HL-60/S4 treated with phorbol 12-myristate 13-acetate at 8.2 ng/mL for 4 days and 3 days (cell line): ENCODE data around the gene TLCD4.

Experiments
- in situ Hi-C: fragments of 300-500 bp; cut with MboI; formaldehyde crosslinking; loops from 2 replicates; pipeline ENCODE4 v1.15.0; 2022; ENCODE audit warnings: low sequenced_read_pairs

Gene TLCD4

DNA sequence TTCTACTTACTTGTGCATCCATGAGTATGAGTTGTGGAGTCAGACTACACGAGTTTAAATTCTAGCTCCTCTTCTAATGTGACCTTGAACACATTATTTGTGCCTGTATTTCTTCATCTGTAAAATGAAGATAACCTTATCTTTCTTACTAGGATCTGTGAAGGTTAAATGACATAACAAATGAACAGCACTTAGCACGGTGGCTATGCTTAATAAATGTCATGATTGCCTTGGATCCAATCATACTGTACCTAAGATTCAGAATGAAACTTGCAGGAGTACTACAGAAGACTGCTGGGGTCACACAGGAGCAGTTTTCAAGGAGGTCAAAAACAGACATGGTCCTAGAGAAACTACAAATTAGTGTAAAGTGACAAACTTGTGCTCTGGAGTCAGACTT is 22.2 kb upstream of the TLCD4 start:
- in situ Hi-C loops: no loop called here

DNA sequence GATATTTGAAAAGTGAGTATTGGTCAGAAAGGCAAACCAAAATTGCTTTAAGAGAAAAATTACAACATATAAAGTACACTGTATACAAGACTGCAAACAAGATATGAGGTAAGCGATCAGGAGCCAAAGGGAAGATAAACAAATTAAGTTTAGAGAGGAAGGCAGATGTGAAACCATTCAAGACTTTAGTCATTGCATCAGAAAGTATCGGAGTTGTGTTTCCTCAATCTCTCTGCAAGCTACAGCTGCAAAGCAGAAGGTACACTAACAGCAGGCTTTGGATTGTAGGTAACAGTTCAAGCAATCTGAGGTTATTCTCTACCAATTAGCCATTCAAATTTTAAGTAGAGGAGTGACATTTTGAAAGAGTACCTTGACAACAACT is 21.3 kb upstream of the TLCD4 start:
- in situ Hi-C loops: no loop called here

DNA sequence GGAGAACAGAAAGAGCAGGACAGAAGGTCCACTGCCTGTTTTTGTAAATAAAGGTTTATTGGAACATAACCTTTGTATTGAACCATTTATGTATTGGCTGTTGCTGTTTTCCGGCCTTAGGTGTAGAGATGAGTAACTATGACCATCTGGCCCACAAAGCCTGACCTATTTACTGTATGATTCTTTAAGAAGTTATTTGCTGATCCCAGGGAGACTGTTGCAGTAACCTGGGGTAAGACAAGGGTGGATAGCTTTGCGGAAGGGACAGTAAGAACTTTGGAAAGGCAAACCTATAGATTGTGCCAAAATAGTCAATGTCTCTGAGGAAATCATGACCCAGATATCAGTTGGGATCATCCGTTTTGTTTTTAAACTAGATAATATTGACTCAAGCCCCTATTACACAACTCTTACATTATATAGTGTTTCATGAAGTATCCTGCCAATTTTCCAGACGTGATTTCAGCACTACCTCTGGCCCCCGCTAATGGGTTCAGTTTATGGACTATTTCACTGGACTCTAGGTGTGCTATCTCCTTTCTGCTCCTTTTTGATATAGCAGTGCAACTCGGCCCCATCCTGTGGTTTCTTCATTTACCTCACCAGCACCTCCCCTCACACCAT is 20.8 kb upstream of the TLCD4 start:
- in situ Hi-C loops: no loop called here

DNA sequence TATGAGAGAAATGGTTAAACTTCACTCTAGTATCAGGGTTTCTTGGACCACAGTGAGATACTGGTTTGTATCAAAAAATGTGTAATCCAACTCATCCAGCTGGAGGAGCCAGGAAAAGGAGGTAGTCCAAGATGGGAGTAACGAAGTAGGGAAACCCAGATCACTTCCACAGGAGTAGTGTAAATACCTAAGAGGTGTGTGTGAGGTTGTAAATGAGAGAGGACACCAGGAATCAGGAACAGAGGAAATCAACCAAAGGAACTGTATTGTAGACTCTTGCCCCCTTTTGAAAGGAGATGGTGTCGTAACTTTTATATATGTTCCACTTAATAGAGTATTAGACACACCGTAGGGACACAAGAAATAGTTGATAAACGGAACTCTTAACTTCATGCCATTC is 19.7 kb upstream of the TLCD4 start:
- in situ Hi-C loops: no loop called here

DNA sequence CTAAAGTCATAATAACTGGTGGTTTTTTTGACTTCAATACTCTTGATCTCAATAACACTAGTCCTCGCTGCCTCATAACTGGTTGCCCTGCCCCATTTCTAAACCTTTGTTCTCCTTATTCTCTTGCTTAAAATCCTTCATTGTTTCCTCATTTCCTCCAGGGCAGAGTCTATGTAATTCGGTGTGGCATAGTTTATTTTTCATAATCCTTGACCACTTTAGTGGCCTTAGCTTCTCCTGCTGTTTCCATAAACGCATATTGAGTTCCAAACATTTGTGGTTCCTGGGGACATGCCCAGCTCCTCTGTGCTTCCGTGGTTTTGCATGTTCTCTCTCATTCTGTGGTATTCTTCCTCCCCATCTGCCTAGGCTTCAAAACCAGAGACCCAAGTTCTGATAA is 19.0 kb upstream of the TLCD4 start:
- in situ Hi-C loops: no loop called here

DNA sequence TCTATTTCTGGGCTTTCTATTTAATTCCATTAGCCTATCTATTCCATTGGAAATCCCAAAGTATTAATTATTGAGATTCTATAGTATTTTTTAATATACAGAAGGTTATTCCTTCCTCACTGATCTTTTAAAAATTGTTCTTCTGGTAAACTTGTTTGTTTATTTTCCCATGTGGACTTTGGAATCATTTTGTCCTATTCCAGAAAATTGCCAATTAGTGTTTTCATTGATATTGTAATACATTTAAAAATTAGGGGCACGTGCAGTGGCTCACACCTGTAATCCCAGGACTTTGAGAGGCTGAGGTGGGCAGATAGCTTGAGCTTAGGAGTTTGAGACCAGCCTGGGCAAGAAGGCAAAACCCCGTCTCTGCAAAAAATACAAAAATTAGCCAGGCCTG is 8.4 kb upstream of the TLCD4 start:
- in situ Hi-C loops: no loop called here

DNA sequence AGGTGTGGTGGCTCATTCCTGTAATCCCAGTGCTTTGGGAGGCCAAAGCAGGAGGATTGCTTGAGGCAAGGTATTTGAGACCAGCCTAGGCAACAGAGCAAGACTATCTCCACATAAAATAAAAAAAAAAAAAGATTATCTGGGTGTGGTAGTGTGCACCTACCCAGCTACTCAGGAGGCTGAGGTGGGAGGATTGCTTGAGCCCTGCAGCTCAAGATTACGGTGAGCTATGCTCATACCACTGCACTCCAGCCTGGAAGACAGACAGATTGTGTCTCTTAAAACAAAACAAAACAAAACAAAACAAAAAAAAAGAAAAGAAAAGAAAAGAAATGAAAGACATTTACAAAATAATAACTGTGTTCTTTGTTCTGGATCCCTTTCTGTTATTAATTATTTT is 6.1 kb upstream of the TLCD4 start:
- in situ Hi-C loops: no loop called here

DNA sequence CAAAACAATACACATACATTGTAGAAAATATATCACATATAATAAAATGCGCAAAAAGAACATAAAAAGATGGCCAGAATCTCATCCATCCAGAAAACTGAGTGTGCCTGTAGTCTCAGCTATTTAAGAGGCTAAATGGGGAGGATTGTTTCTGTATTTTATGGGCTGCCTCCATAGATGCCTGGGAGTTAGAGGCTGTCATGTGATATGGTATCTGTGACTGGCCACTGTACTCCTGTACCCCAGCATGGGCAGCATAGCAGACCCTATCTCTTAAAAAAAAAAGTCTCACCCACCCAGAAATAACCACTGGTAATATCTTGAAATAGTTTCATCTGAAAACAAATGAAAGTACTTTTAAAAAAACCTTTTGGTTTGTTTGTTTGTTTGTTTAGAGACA is 3.5 kb upstream of the TLCD4 start:
- in situ Hi-C loops: no loop called here

DNA sequence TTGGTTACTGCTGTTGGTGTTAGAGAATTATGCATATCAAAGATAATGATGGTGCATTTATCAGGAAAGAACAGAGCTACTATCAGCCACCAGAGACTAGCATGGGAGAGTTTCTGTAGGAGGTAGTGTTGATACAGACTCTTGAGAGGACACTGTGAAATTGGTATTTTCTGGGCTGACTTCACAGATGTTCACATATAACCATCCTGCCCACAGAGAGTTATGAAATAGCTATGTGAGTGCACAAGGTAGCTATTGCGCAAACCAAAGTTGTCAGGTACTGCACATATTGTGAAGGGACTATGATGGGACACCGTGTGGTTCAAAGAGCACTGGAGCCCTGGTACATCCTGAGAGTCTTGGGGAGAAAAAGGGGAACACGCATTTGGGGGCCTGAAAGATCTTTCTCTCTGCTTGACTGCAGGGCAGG is 1.4 kb upstream of the TLCD4 start:
- in situ Hi-C loops: no loop called here

DNA sequence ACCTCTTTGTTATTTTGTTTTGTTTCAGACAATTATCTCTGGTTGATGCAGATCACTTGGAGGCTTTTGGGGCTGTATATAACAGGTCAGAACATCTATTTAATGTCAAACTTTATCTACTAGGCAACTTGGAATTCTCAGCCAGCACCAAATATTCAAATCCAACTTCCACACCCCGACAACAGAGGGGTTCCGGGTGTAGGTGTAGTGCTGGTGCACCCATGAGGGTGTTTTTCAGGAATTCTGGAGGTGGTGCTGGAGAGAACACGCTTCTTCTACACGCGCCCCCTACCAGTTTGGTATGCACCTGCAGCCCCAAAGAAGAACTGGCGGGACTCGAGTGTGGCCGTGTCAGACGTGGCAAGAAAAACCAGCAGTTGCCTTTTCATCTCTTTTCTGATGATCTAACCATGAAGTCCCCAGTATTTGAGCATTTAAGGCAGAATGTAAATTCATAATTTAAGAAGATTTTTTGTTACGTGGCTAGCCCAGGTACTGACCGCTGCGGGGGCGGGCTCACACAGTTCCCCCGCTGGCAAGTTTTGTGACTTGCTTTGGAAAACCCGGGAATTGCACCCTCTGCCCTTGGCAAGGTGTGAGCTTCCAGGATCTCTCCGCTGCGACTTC is 462 bp upstream of the TLCD4 start:
- in situ Hi-C loops: no loop called here

DNA sequence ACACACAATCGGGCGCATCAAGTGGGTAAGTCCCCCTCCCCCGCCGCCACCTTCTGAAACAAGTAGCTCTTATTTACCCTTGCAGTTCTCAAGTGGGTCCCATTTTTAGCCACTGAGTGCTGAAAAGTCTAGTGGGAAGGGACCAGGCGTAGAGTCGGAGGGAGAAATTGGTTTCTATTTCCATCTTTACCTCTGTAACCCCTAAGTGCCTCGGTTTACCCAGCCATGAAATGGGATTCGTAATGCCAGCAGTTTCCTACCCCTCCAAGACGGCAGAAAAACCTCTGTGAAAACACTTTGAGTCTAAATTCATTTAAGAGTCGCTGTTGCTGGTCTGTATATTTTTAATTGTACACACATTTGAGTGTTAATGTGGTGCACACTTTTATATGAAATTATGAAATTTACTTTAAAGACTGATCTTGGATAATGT is 928 bp downstream of the TLCD4 start:
- in situ Hi-C loops: no loop called here

DNA sequence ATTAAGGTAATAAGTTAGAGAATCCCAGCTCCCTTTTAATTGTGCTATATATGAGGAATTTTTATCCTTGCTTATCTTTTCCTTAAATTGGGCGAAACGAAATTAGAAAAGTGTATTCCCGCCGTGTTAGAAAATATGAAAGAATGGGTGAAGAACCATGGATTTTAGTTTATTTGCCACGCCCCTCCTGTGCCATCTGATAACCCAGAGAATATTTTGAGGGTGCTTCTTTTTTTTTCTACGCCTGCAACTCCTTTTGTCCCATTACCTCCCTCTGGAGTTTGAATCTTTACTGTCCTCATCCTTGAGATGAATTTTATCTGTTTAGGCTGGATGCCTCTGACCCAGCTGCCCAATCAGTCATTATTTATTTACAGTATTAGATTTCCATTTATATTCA is 1.6 kb downstream of the TLCD4 start:
- in situ Hi-C loops: no loop called here

DNA sequence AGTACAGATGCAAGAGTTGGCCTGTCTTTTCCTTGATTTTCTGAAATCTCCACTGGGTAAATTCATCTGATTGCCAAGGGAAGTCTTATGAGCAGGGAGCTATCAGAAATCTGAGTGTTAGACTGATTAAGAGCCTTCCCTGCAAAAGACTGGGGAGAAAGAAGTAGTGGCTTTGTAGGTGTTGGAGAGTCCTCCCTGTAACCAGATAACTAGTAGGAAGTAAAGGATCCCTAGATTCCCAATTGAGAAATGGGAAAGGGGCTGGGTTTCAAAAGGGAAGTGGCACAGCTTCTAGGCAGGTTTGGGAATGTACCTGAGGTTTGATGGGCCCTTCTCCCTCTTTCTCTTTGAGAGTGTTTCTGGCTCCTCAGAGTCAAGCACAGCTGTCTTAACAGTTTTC is 2.1 kb downstream of the TLCD4 start:
- in situ Hi-C loops: no loop called here

DNA sequence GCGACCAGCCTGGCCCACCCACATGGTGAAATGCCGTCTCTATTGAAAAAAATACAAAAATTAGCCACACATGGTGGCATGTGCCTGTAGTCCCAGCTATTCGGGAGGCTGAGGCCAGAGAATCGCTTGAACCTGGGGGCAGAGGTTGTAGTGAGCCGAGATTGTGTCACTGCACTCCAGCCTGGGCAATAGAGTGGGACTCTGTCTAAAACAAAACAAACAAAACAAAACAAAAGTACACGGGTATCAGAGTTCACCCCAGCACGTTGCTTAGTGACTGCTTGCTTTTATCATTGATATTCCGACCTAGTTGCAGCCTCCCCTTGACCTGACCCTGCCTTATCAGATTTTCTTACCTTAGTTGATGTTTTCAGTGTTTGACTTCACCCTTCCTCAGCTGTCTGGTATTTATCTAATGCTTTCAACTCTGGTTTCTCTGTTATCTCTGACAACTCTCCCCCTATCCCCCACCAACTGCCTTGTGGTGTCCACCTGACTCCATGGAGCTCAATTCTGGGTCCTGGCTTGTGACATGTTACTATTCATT is 5.1 kb downstream of the TLCD4 start:
- in situ Hi-C loops: no loop called here

DNA sequence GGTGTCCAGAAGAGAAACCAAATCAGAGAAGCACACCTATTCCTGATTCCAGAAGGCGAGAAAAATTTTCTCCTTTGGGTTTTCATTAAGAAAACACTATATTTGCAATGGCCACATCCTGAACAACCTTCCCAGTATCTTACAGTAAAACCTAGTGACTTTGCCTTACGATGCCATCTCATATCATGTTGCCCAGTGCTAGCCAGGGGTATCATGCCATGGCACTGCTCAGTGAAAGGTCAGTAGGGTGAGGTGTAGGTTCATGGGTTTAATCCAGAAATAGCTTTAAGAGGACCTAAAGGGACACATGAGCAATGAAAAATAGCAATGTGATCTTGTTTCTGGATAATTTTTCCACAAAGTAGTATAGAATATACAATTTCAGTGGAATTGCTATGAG is 7.2 kb downstream of the TLCD4 start:
- in situ Hi-C loops: no loop called here

DNA sequence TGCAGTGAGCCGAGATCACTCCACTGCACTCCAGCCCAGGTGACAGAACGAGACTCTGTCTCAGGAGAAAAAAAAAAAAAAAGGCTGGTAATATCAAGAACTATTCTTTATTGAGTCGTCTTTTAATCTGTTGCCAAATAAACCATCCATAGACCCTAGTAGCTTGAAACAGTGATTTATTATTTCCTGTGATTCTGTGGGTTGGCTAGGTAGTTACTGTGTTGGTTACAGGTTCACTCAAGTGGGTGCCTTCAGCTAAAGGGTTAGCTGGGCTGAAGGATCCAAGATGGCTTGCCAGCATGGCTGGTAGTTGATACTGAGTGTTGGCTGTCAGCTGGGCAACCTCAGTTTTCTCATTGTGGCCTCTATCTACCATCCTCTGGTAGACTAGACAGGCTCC is 9.2 kb downstream of the TLCD4 start:
- in situ Hi-C loops: no loop called here

DNA sequence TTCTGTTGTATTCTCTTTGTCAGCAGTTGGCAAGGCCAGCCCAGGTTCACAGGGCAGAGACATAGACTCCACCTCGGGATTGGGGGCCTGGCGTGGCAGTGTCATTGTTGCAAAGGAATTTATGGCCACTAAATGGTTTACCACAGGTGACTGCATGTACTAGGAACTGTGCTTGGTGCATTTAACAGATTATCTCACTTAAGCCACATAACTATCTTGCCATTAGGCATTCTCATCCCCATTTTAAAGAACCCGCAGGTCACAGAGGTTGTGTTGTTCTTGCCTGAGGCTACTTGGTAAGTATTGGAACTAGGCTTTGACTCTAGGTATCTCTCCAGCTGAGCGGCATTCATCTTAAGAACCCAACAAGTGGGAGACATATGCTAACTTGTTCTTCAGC is 9.7 kb downstream of the TLCD4 start:
- in situ Hi-C loops: no loop called here

DNA sequence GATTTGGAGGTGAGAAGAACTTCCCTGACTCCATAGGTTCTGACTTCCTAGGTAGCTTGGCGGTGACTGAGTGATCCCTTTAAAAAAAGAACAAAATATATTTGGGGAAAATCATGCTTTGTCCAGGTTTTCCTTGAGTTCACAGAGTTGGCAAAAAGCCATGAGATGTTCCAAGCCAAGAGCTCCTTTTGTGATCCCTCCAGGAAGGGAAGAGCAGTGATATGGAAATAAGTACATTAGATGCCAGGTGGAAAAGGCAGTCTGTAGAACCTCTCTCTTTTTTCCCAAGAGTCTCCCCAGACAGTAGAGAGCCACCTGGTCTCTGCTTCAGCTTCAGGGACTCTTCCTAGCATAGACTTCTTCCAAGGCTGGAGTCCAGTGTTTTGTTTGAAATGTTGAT is 10.2 kb downstream of the TLCD4 start:
- in situ Hi-C loops: no loop called here

DNA sequence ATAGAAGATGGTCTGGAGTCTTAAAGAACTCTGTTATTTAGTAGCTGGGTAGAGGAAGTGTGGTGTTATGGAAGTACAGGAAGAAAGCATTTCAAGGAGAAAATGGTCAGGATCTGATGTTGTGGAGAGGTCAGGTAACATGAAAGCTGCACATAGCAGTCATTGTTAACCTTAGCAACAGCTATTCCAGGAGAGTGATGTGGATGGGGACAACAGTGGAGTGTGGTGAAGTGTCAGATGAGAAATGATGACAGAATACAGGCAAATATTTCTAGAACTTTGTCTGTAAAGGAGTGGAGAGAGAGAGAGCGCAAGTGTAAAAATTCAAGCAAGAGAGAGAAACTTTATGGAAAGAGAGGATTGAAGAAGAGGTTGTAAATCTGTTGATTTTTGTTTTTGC is 15.6 kb downstream of the TLCD4 start:
- in situ Hi-C loops: no loop called here

DNA sequence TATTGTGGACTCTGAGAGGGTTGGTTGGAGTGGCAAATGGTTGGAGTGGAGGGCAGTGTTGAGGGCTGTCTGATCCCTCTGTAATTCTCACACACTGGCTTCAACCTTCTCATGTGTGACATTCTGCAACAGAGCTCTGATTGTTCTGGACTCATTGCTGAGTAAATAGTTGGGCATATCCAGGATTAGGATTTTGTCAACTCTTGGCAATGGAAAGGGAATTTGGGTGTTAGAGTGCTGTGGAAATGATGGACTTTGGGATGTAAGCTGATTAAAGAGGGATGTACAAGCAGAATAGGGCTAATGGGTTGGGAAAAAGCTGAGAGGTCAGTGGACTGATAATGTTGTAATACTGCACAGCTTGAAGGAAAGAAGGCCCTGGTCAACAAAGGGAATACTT is 16.5 kb downstream of the TLCD4 start:
- in situ Hi-C loops: no loop called here

DNA sequence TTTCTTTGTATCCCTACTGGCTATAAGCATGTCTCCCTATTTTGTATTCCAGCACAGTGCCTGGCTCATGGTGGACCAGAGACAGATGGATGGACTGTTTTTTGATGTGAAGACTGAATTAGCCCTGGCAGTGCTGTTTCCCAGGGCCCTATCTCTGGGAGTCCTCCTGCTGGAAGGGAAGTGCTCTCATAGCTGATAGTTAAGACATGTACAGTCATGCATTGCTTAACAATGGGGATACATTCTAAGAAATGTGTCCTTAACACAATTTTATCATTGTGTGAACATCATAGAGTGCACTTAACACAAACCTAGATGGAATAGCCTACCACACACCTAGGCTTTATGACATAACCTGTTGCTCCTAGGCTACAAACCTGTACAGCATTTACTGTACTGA is 21.1 kb downstream of the TLCD4 start:
- in situ Hi-C loops: no loop called here

DNA sequence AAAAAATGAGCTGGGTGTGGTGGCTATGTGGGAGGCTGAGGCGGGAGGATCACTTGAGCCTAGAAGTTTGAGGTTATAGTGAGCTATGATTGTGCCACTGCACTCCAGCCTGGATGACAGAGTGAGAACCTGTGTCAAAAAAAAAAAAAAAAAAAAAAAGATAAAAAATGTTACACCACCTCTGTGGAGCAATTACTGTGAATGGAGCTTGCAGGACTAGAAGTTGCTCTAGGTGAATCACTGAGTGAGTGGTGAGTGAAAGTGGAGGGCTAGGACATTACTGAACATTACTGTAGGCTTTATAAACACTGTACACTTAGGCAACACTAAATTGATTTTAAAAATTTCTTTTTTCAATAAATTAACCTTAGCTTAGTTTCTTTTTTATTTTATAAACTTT is 21.9 kb downstream of the TLCD4 start:
- in situ Hi-C loops: no loop called here

DNA sequence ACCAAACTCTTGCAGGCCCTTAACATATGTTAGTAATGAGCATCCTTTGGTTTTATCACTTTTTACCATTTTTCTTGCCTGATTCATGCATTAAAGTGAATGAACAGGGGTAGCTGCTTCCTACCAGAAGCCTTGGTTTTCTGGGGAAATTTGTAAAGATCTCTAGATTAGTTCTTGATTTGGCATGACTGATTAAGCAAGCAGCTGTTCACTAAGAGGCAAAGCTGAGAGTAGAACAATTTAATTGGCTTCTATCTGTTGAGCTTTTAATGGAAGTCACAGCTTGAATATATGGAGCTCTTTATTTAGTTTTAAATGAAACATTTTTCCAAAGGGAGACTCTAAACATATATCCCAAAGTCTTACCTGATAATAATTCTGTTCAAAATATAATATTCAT is 23.6 kb downstream of the TLCD4 start:
- in situ Hi-C loops: no loop called here
